Adrenal gland (tissue), 5 donors: ENCODE measurements around the gene CRHR1.

ENCODE experiments used
- CTCF ChIP-seq, 6 experiments: fragments of 450-650 bp in 4 of 6; fragments of 200-600 bp in 2 of 6; sonication (generic) in 1 of 6; IDR thresholded peaks; 1 replicate in 5 of 6; 2 replicates in 1 of 6; pipeline versions ENCODE4 v1.5.1 to v1.8.0; 2016 to 2021; ENCODE audit warnings: antibody characterized with exemption in 6 of 6, mild to moderate bottlenecking in 2 of 6, moderate library complexity in 1 of 6
- POLR2A ChIP-seq, 2 donors: fragments of 450-650 bp; IDR thresholded peaks; one replicate each; pipeline ENCODE4 v1.6.1; 2017; ENCODE audit warnings: antibody characterized with exemption in 2 of 2, mild to moderate bottlenecking in 2 of 2, moderate library complexity in 1 of 2
- donor health status: DM: no; HTN: no; CAD: no.

DNA sequence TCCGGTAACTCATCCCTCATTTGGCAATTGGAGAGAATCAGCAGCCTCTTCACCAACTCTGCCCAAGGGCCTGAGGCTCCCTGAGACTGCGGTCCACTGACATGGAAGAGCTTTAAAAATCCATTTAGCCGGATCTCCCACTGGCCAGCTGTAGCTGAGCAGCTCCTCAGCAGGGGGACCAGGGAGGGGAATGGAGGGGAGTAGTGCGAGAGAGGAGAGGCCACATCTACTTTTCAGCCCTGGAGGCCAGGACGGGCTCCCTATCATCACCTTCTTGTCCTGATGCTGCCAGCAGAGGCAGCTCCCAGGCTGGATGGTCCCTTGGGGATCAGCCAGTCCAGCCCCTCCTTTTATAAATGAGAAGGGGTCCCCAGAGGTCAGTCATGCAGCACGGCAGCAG, 35.5 kb downstream of the CRHR1 start:
- TF ChIP-seq CTCF (IDR thresholded peaks at IDR 0.05) (no peak), POLR2A (IDR thresholded peaks at IDR 0.05) (no peak)
